IPS-20b (cell line): ENCODE results near the gene CCNY.
"Not testable (repeated sequence)": the region's sequence is repeated elsewhere in the genome, so short reads cannot be mapped to it uniquely, and the experiment has no call there.

Experiments used
- H3K27ac ChIP-seq: one replicate; pipeline ENCODE4 v1.5.1; 2013; ENCODE audit warnings: low read length
- H3K27me3 ChIP-seq: 2 replicates; pipeline ENCODE4 v1.6.1; 2013; ENCODE audit warnings: mild to moderate bottlenecking, low read length, inconsistent platforms; ENCODE audit not compliant: insufficient read depth
- H3K36me3 ChIP-seq: 2 replicates; pipeline ENCODE4 v1.6.1; 2013; ENCODE audit warnings: low read depth, mild to moderate bottlenecking, inconsistent platforms, low read length, moderate library complexity; ENCODE audit not compliant: insufficient read depth
- H3K4me1 ChIP-seq: 2 replicates; pipeline ENCODE4 v1.6.1; 2013; ENCODE audit warnings: mild to moderate bottlenecking, control low read depth, inconsistent platforms, low read length, moderate library complexity; ENCODE audit not compliant: insufficient read depth
- H3K4me3 ChIP-seq: 2 replicates; pipeline ENCODE4 v1.5.1; 2013; ENCODE audit warnings: mild to moderate bottlenecking, low read length, inconsistent platforms
- H3K9ac ChIP-seq: 2 replicates; pipeline ENCODE4 v1.6.1; 2013; ENCODE audit warnings: low read depth, mild to moderate bottlenecking, inconsistent platforms, low read length, moderate library complexity
- H3K9me3 ChIP-seq: 2 replicates; pipeline ENCODE4 v1.6.1; 2013; ENCODE audit warnings: mild to moderate bottlenecking, low read depth, low read length, inconsistent platforms; ENCODE audit not compliant: insufficient read depth

CCNY gene

GRCh38 chr10:35413985-35414861 lies 77.9 kb downstream of the CCNY start:
- H3K9me3 ChIP-seq = no peaks in the 10 kb centered on the region
- no peaks in the 10 kb centered on the region for H3K36me3 ChIP-seq
- peaks cover 32% of the 10 kb centered on the region for H3K4me1 ChIP-seq
- H3K9ac ChIP-seq = no peak overlapping the region
- H3K27ac ChIP-seq = no peak overlapping the region
- no peaks in the 10 kb centered on the region for H3K27me3 ChIP-seq
- no peak overlapping the region for H3K4me3 ChIP-seq

GRCh38 chr10:35415505-35415904 lies 79.2 kb downstream of the CCNY start:
- no peaks in the 10 kb centered on the region for H3K36me3 ChIP-seq
- H3K9ac ChIP-seq = no peak overlapping the region

GRCh38 chr10:35416619-35417312 lies 80.5 kb downstream of the CCNY start:
- Histone ChIP-seq H3K4me1 (peaks cover 45% of the 10 kb centered on the region), H3K27ac (no peak overlapping the region)

More at GRCh38 chr10:35415505-35415904, 79.2 kb downstream of the CCNY start:
- H3K27ac ChIP-seq = no peak overlapping the region
- H3K4me1 ChIP-seq = peaks cover 33% of the 10 kb centered on the region
- H3K27me3 ChIP-seq = no peaks in the 10 kb centered on the region
- no peaks in the 10 kb centered on the region for H3K9me3 ChIP-seq
- no peak overlapping the region for H3K4me3 ChIP-seq

GRCh38 chr10:35417313-35417625 lies 81.0 kb downstream of the CCNY start:
- no peak overlapping the region for H3K27ac ChIP-seq
- H3K9ac ChIP-seq = no peak overlapping the region
- peaks cover 44% of the 10 kb centered on the region for H3K4me1 ChIP-seq
- no peaks in the 10 kb centered on the region for H3K9me3 ChIP-seq
- no peak overlapping the region for H3K4me3 ChIP-seq
- H3K27me3 ChIP-seq = no peaks in the 10 kb centered on the region
- no peaks in the 10 kb centered on the region for H3K36me3 ChIP-seq

More at GRCh38 chr10:35416619-35417312, 80.5 kb downstream of the CCNY start:
- H3K9me3 ChIP-seq = no peaks in the 10 kb centered on the region
- H3K27me3 ChIP-seq = no peaks in the 10 kb centered on the region
- no peak overlapping the region for H3K4me3 ChIP-seq
- no peaks in the 10 kb centered on the region for H3K36me3 ChIP-seq
- no peak overlapping the region for H3K9ac ChIP-seq

GRCh38 chr10:35417795-35418194 lies 81.5 kb downstream of the CCNY start:
- H3K4me1 ChIP-seq = peaks cover 44% of the 10 kb centered on the region
- no peak overlapping the region for H3K27ac ChIP-seq
- no peak overlapping the region for H3K4me3 ChIP-seq
- no peak overlapping the region for H3K9ac ChIP-seq
- no peaks in the 10 kb centered on the region for H3K9me3 ChIP-seq
- no peaks in the 10 kb centered on the region for H3K27me3 ChIP-seq
- H3K36me3 ChIP-seq = no peaks in the 10 kb centered on the region

GRCh38 chr10:35418580-35418979 lies 82.3 kb downstream of the CCNY start:
- H3K4me1 ChIP-seq = peaks cover 41% of the 10 kb centered on the region
- not testable (repeated sequence) for H3K9me3 ChIP-seq, H3K4me3 ChIP-seq, H3K27me3 ChIP-seq, H3K36me3 ChIP-seq, H3K9ac ChIP-seq, H3K27ac ChIP-seq

GRCh38 chr10:35420044-35420443 lies 83.7 kb downstream of the CCNY start:
- H3K36me3 ChIP-seq = no peaks in the 10 kb centered on the region
- no peak overlapping the region for H3K27ac ChIP-seq
- peaks cover 37% of the 10 kb centered on the region for H3K4me1 ChIP-seq
- H3K4me3 ChIP-seq = no peak overlapping the region
- H3K27me3 ChIP-seq = no peaks in the 10 kb centered on the region
- H3K9me3 ChIP-seq = no peaks in the 10 kb centered on the region
- H3K9ac ChIP-seq = no peak overlapping the region

- no peaks in the 10 kb centered on the region for H3K9me3 ChIP-seq
- no peaks in the 10 kb centered on the region for H3K36me3 ChIP-seq
- peaks cover 46% of the 10 kb centered on the region for H3K4me1 ChIP-seq
- H3K27me3 ChIP-seq = no peaks in the 10 kb centered on the region
- peak overlapping the region; percentile 50 for H3K27ac ChIP-seq
- H3K9ac ChIP-seq = peak overlapping the region; percentile 34; the same call in 1 of the 2 replicates
- H3K4me3 ChIP-seq = no peak overlapping the region
Measured at GRCh38 chr10:35420827-35421552, 84.7 kb downstream of the CCNY start.

GRCh38 chr10:35421553-35422178 lies 85.4 kb downstream of the CCNY start:
- Histone ChIP-seq H3K4me1 (peaks cover 50% of the 10 kb centered on the region), H3K36me3 (no peaks in the 10 kb centered on the region), H3K9ac (peak overlapping the region; percentile 34; the same call in 1 of the 2 replicates), H3K27ac (peak overlapping the region; percentile 50), H3K27me3 (no peaks in the 10 kb centered on the region), H3K4me3 (no peak overlapping the region), H3K9me3 (no peaks in the 10 kb centered on the region)

GRCh38 chr10:35422228-35422627 lies 85.9 kb downstream of the CCNY start:
- Histone ChIP-seq H3K9me3 (no peaks in the 10 kb centered on the region), H3K4me3 (no peak overlapping the region), H3K36me3 (no peaks in the 10 kb centered on the region), H3K27me3 (no peaks in the 10 kb centered on the region), H3K4me1 (peaks cover 50% of the 10 kb centered on the region), H3K9ac (no peak overlapping the region), H3K27ac (no peak overlapping the region)

GRCh38 chr10:35423505-35424306 lies 87.4 kb downstream of the CCNY start:
- Histone ChIP-seq H3K4me3 (no peak overlapping the region), H3K9ac (no peak overlapping the region), H3K27me3 (no peaks in the 10 kb centered on the region), H3K27ac (no peak overlapping the region), H3K36me3 (no peaks in the 10 kb centered on the region), H3K9me3 (no peaks in the 10 kb centered on the region), H3K4me1 (peaks cover 42% of the 10 kb centered on the region)
